Glomerular endothelial cell (primary cell): ENCODE results near the gene CACNA2D1. TPM values are rescaled to one million over a fixed set of nuclear protein-coding genes. Genes with fewer than 3 reads are reported as not detected.
"Not testable (repeated sequence)": the region's sequence is repeated elsewhere in the genome, so short reads cannot be mapped to it uniquely, and the experiment has no call there.

Experiments
- DNase-seq: peaks from one replicate; pipeline ENCODE4 v3.0.0-alpha.2; 2011; ENCODE audit warnings: low read depth, low spot score; ENCODE audit errors: extremely low read depth
- total RNA-seq: library from RNA; depleted of rRNA; stranded (reverse); fragments of >200 nt; gene quantifications from 2 replicates; pipeline ENCODE4 v1.2.3, GENCODE V29; 2015

The CACNA2D1 gene
- total RNA-seq, 1 donor from 2014 or later = 26.2 TPM

- DNase-seq = no peak
These were observed 9.1 kb downstream of the CACNA2D1 start for GRCh38 chr7:82434275-82435022.

- no peak for DNase-seq
These were observed 10.1 kb downstream of the CACNA2D1 start for GRCh38 chr7:82433507-82433906.

- not testable (repeated sequence) for DNase-seq
These were observed 10.8 kb downstream of the CACNA2D1 start for GRCh38 chr7:82432743-82433142.

- DNase-seq = no peak
These were observed 12.8 kb downstream of the CACNA2D1 start for GRCh38 chr7:82430500-82431465.

- DNase-seq = no peak
These were observed 14.2 kb downstream of the CACNA2D1 start for GRCh38 chr7:82429408-82429807.

- DNase-seq = no peak
These were observed 15.2 kb downstream of the CACNA2D1 start for GRCh38 chr7:82428186-82428961.

- DNase-seq = no peak
These were observed 20.1 kb downstream of the CACNA2D1 start for GRCh38 chr7:82423446-82423845.

- DNase-seq = no peak
These were observed 24.4 kb downstream of the CACNA2D1 start for GRCh38 chr7:82419200-82419599.

- no peak for DNase-seq
These were observed 25.7 kb downstream of the CACNA2D1 start for GRCh38 chr7:82417898-82418297.

GRCh38 chr7:82416402-82416801 is 27.2 kb downstream of the CACNA2D1 start:
- no peak for DNase-seq

- DNase-seq = no peak
These were observed 29.2 kb downstream of the CACNA2D1 start for GRCh38 chr7:82414389-82414788.

- DNase-seq = no peak
These were observed 30.3 kb downstream of the CACNA2D1 start for GRCh38 chr7:82413237-82413636.

- DNase-seq = no peak
These were observed 31.8 kb downstream of the CACNA2D1 start for GRCh38 chr7:82411732-82412131.

GRCh38 chr7:82410461-82410860 is 33.1 kb downstream of the CACNA2D1 start:
- DNase-seq = no peak

- DNase-seq = no peak
These were observed 36.6 kb downstream of the CACNA2D1 start for GRCh38 chr7:82406937-82407336.

GRCh38 chr7:82405301-82405700 is 38.3 kb downstream of the CACNA2D1 start:
- DNase-seq = no peak

- no peak for DNase-seq
These were observed 38.9 kb downstream of the CACNA2D1 start for GRCh38 chr7:82404652-82405051.

- DNase-seq = no peak
These were observed 39.5 kb downstream of the CACNA2D1 start for GRCh38 chr7:82404094-82404493.

- DNase-seq = no peak
These were observed 45.6 kb downstream of the CACNA2D1 start for GRCh38 chr7:82397879-82398524.

GRCh38 chr7:82396343-82396742 is 47.2 kb downstream of the CACNA2D1 start:
- DNase-seq = no peak
